Adrenal gland (tissue), 5 donors: Measurements from ENCODE around the gene BBS9.

Experiments
- POLR2A ChIP-seq, 2 donors: fragments of 450-650 bp; IDR thresholded peaks; one replicate each; pipeline ENCODE4 v1.6.1; 2017; ENCODE audit warnings: antibody characterized with exemption in 2 of 2, mild to moderate bottlenecking in 2 of 2, moderate library complexity in 1 of 2
- TF ChIP-seq, protein P1 (sequence below), 6 experiments: fragments of 450-650 bp in 4 of 6; fragments of 200-600 bp in 2 of 6; sonication (generic) in 1 of 6; IDR thresholded peaks; 1 replicate in 5 of 6; 2 replicates in 1 of 6; pipeline versions ENCODE4 v1.5.1 to v1.8.0; 2016 to 2021; ENCODE audit warnings: antibody characterized with exemption in 6 of 6, mild to moderate bottlenecking in 2 of 6, moderate library complexity in 1 of 6
- donor health status: DM: no; HTN: no; CAD: no.

DNA sequence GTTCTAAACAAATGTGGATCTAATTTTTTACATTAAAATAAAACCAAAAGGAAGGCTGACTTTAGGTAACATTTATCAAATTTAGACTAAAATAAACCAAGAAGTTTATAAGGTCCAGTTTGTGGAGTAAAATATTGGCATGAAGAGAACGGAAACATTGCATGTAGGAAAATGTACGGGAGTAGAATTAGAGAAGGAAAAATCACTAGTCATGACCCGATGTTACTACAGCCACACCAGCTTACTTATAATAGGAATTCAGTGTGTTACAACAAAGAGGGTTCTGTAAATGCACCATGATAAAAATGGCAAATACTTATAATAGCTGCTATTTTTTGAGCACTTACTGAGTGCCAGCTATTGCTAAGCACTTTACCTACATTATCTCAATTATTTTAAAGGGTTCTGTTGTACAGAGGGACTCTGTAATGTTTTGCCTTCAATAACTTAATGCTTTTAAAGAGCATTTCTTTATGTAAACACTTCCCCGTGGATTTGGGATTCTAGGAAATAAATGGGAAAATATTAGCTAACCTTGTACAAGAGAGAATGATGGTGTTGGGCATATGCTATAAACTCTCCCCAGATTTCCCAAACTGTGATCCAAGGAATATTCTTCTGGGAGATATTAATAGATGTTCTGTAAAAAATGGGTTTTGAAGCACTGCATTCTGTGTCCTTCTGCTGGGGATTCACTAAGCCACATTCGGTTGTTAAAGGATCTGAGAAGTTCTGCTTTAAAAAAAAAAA, 296.7 kb downstream of the BBS9 start:
- no peak for TF ChIP-seq POLR2A (IDR thresholded peaks at IDR 0.05)
- TF ChIP-seq, protein P1, sequence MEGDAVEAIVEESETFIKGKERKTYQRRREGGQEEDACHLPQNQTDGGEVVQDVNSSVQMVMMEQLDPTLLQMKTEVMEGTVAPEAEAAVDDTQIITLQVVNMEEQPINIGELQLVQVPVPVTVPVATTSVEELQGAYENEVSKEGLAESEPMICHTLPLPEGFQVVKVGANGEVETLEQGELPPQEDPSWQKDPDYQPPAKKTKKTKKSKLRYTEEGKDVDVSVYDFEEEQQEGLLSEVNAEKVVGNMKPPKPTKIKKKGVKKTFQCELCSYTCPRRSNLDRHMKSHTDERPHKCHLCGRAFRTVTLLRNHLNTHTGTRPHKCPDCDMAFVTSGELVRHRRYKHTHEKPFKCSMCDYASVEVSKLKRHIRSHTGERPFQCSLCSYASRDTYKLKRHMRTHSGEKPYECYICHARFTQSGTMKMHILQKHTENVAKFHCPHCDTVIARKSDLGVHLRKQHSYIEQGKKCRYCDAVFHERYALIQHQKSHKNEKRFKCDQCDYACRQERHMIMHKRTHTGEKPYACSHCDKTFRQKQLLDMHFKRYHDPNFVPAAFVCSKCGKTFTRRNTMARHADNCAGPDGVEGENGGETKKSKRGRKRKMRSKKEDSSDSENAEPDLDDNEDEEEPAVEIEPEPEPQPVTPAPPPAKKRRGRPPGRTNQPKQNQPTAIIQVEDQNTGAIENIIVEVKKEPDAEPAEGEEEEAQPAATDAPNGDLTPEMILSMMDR (IDR thresholded peaks at IDR 0.05): no peak
